HepG2 (cell line): ENCODE data around the gene SECTM1. TPM values are rescaled to one million over a fixed set of nuclear protein-coding genes. Genes with fewer than 3 reads are reported as not detected.

Experiments used
- CBX5 ChIP-seq: sonication (generic); formaldehyde crosslinking; IDR thresholded peaks from 2 replicates; pipeline ENCODE4 v1.4.0; 2020; ENCODE audit warnings: missing genetic modification reagents, borderline replicate concordance
- CHD2 ChIP-seq: IDR thresholded peaks from 2 replicates; pipeline ENCODE4 v1.6.1; 2011; ENCODE audit warnings: low read depth, low read length, improper control_type of control experiment
- CREM ChIP-seq, 2 experiments: sonication (generic) in 1 of 2; formaldehyde crosslinking in 1 of 2; IDR thresholded peaks; 2 replicates each; pipeline versions ENCODE4 v1.4.0 to v1.6.1; 2016 to 2020; ENCODE audit warnings: antibody characterized with exemption in 1 of 2, mild to moderate bottlenecking in 1 of 2, missing genetic modification reagents in 1 of 2
- HDAC2 ChIP-seq: sonication (generic); formaldehyde crosslinking; IDR thresholded peaks from 2 replicates; pipeline ENCODE4 v1.4.0; 2020; ENCODE audit warnings: missing genetic modification reagents
- KLF16 ChIP-seq, 2 experiments: sonication (generic) in 1 of 2; formaldehyde crosslinking in 1 of 2; IDR thresholded peaks; 2 replicates each; pipeline versions ENCODE4 v1.6.1 to v1.8.0; 2016 to 2023; ENCODE audit warnings: missing genetic modification reagents in 2 of 2, missing compliant biosample characterization in 1 of 2
- KMT2A ChIP-seq: sonication (generic); formaldehyde crosslinking; IDR thresholded peaks from 2 replicates; pipeline ENCODE4 v1.4.0; 2020; ENCODE audit warnings: missing genetic modification reagents
- MLLT10 ChIP-seq: sonication (generic); formaldehyde crosslinking; IDR thresholded peaks from 2 replicates; pipeline ENCODE4 v1.4.0; 2020; ENCODE audit warnings: missing genetic modification reagents
- NFKB2 ChIP-seq: sonication (generic); formaldehyde crosslinking; IDR thresholded peaks from 2 replicates; pipeline ENCODE4 v1.4.0; 2020; ENCODE audit warnings: missing genetic modification reagents, borderline replicate concordance
- PRDM10 ChIP-seq: sonication (generic); formaldehyde crosslinking; IDR thresholded peaks from 2 replicates; pipeline ENCODE4 v1.4.0; 2020; ENCODE audit warnings: low read depth, missing genetic modification reagents
- PREB ChIP-seq: sonication (generic); formaldehyde crosslinking; IDR thresholded peaks from 2 replicates; pipeline ENCODE4 v1.4.0; 2020; ENCODE audit warnings: missing genetic modification reagents
- RAD51 ChIP-seq: fragments of 450-650 bp; IDR thresholded peaks from 2 replicates; pipeline ENCODE4 v1.6.1; 2016; ENCODE audit warnings: borderline replicate concordance
- RARA ChIP-seq: IDR thresholded peaks from 2 replicates; pipeline ENCODE4 v1.6.1; 2016; ENCODE audit warnings: missing genetic modification reagents, missing compliant biosample characterization
- RELA ChIP-seq: sonication (generic); formaldehyde crosslinking; IDR thresholded peaks from 2 replicates; pipeline ENCODE4 v1.4.0; 2020; ENCODE audit warnings: missing genetic modification reagents
- YEATS4 ChIP-seq: sonication (generic); formaldehyde crosslinking; IDR thresholded peaks from 2 replicates; pipeline ENCODE4 v1.4.0; 2020; ENCODE audit warnings: missing genetic modification reagents, borderline replicate concordance
- ZBED4 ChIP-seq: sonication (generic); formaldehyde crosslinking; IDR thresholded peaks from 2 replicates; pipeline ENCODE4 v1.4.0; 2020; ENCODE audit warnings: missing genetic modification reagents, borderline replicate concordance
- ZNF354B ChIP-seq: sonication (generic); formaldehyde crosslinking; IDR thresholded peaks from 2 replicates; pipeline ENCODE4 v1.8.0; 2022; ENCODE audit warnings: mild to moderate bottlenecking, missing genetic modification reagents
- ZNF883 ChIP-seq: sonication (generic); formaldehyde crosslinking; IDR thresholded peaks from 2 replicates; pipeline ENCODE4 v1.5.1; 2020; ENCODE audit warnings: mild to moderate bottlenecking, missing genetic modification reagents; ENCODE audit errors: not compliant biosample characterization
- ZNF891 ChIP-seq: sonication (generic); formaldehyde crosslinking; IDR thresholded peaks from 2 replicates; pipeline ENCODE4 v1.5.0; 2020; ENCODE audit warnings: mild to moderate bottlenecking, missing genetic modification reagents
- polyA plus RNA-seq, 8 experiments: library from polyadenylated mRNA; depleted of rRNA in 3 of 8; stranded (reverse) in 7 of 8; unstranded in 1 of 8; fragments of >200 nt; fragmentation: Illumina TruSeq in 4 of 8; extraction: Trizol in 4 of 8; gene quantifications; 2 replicates each; pipeline versions ENCODE4 v1.2.1 to v1.2.3, GENCODE V29; 2011 to 2016; ENCODE audit warnings: low read depth in 4 of 8, missing spikeins in 1 of 8, mixed read lengths in 1 of 8; ENCODE audit not compliant: insufficient read depth in 1 of 8
- total RNA-seq, 5 experiments: library from RNA; depleted of rRNA; stranded (reverse); fragments of >200 nt; fragmentation: Illumina TruSeq; extraction: Trizol; gene quantifications; 2 replicates each; pipeline ENCODE4 v1.2.3, GENCODE V29; 2016; ENCODE audit warnings: low read depth in 1 of 5
- TF ChIP-seq, protein P1 (sequence below): sonication (generic); formaldehyde crosslinking; IDR thresholded peaks from 2 replicates; pipeline ENCODE4 v1.5.1; 2020; ENCODE audit warnings: missing genetic modification reagents, mild to moderate bottlenecking, borderline replicate concordance
- TF ChIP-seq, protein P2 (sequence below): IDR thresholded peaks from 2 replicates; pipeline ENCODE4 v1.6.1; 2016; ENCODE audit warnings: mild to moderate bottlenecking, missing biosample characterization, missing genetic modification reagents

Gene SECTM1
- total and polyA plus RNA-seq, 2 of the 13 experiments (the other 11 are each of a cell fraction or from before 2014, with no cell fraction given): 3.5 to 5.3 TPM

DNA sequence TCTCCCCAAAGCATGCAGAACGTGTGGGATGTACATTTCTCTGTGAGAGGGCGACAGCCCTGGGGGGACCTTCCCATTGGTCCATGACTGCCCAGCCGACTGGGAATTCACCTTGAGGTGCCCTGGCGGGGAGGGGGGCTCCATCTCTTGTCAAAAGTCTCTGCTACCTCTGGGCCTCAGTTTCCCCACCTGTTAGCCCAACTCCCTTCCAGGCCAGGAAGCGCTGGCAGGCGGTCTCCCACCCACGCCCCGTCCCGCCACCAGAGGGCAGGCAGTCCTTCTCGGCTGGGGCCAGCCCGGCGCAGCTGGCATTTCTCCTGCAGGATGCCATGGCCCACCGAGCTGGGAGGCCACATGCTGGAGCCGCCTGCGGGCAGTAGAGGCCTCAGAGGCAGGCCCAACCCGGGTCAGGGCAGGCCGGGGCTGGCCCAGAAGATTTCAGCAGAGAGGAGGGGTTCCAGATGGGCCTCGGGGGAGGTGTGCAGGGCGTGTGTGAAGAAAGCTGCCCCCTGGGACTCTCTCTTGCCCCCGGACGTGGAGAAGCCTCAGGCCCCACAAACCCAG is 32.8 kb downstream of the SECTM1 start (continued):
- TF ChIP-seq CHD2 (no peak), ZNF883 (CRISPR knock-in tag) (no peak), YEATS4 (CRISPR knock-in tag) (no peak), CBX5 (CRISPR knock-in tag) (peak; percentile 86; the same call in 1 of the 2 replicates), HDAC2 (CRISPR knock-in tag) (peak; percentile 87), RAD51 (no peak), CREM (IDR thresholded peaks at IDR 0.05) (no peak), CREM (CRISPR knock-in tag; IDR thresholded peaks at IDR 0.05) (no peak), KMT2A (0 out of 2 replicates have a peak, but pooled peaks have one; percentile 45), PREB (CRISPR knock-in tag) (no peak), KLF16 (CRISPR knock-in tag; IDR thresholded peaks at IDR 0.05) (0 out of 4 replicates have a peak, but pooled peaks of 1 of the 2 experiments have one; percentile 38), MLLT10 (CRISPR knock-in tag) (no peak), ZBED4 (CRISPR knock-in tag) (0 out of 2 replicates have a peak, but pooled peaks have one; percentile 26), PRDM10 (peak; percentile 46; the same call in 1 of the 2 replicates), NFKB2 (CRISPR knock-in tag) (peak; percentile 58; the same call in 1 of the 2 replicates), RARA (CRISPR knock-in tag) (peak; percentile 53; the same call in 1 of the 2 replicates), RELA (peak; percentile 91), ZNF891 (CRISPR knock-in tag) (no peak), ZNF354B (no peak)
- TF ChIP-seq, protein P1, sequence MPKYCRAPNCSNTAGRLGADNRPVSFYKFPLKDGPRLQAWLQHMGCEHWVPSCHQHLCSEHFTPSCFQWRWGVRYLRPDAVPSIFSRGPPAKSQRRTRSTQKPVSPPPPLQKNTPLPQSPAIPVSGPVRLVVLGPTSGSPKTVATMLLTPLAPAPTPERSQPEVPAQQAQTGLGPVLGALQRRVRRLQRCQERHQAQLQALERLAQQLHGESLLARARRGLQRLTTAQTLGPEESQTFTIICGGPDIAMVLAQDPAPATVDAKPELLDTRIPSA (CRISPR knock-in tag): no peak
- TF ChIP-seq, protein P2, sequence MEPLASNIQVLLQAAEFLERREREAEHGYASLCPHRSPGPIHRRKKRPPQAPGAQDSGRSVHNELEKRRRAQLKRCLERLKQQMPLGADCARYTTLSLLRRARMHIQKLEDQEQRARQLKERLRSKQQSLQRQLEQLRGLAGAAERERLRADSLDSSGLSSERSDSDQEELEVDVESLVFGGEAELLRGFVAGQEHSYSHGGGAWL (CRISPR knock-in tag): 0 out of 2 replicates have a peak, but pooled peaks have one; percentile 18
